ENCODE results near the gene EFNA2. TPM values are rescaled to one million over a fixed set of nuclear protein-coding genes. Genes with fewer than 3 reads are reported as not detected.

The EFNA2 gene
- total RNA-seq, 1 experiment from 2014 or later = not detected

DNA sequence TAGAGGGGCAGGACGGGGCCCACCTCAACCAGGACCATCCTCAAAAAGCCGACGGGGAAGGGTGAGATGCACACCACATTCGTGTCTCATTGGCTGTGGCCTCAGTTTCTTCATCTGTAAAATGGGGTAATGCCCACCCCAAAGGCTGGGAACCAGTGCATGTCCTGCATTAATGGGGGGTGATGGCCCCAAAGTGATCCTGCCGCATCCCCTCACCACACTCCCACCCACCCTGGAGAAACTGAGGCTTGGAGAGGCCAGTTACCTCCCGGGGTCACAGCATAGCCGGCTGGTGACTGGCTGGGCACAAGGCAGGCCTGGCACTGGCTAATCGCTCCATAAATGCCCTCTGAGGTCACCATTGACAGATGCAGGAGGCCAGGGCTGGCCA, 37.9 kb upstream of the EFNA2 start:
- H3K27ac ChIP-seq (ENCODE audit: low read length) = peak overlapping the region; percentile 89; the same call in 1 of the 2 replicates
- peaks cover 2% of the 10 kb centered on the region; the same call in 1 of the 2 replicates for H3K36me3 ChIP-seq (ENCODE audit: insufficient read depth, low read length)
- H2AFZ ChIP-seq (ENCODE audit: low read length) = no peak overlapping the region
- H3K4me1 ChIP-seq (ENCODE audit: low read length) = peaks cover 57% of the 10 kb centered on the region
- no peak for DNase-seq
- H3K27me3 ChIP-seq (ENCODE audit: low read length) = no peaks in the 10 kb centered on the region
- peak overlapping the region; percentile 89 for H3K9ac ChIP-seq (ENCODE audit: low read length)
- H3K4me2 ChIP-seq (ENCODE audit: low read depth, low read length, poor library complexity, severe bottlenecking) = peak overlapping the region; percentile 80
- peaks cover 6% of the 10 kb centered on the region; the same call in 1 of the 2 replicates for H4K20me1 ChIP-seq (ENCODE audit: insufficient read depth, low read depth, low read length)
- peaks cover 26% of the 10 kb centered on the region for H3K79me2 ChIP-seq (ENCODE audit: low read length)
- no peaks in the 10 kb centered on the region for H3K9me3 ChIP-seq (ENCODE audit: low read length)
- peak overlapping the region; percentile 86; the same call in 1 of the 2 replicates for H3K4me3 ChIP-seq (ENCODE audit: low read length)
- H3K9me2 ChIP-seq (replicated peaks; ENCODE audit: insufficient read depth, low read length) = no peaks in the 10 kb centered on the region

DNA sequence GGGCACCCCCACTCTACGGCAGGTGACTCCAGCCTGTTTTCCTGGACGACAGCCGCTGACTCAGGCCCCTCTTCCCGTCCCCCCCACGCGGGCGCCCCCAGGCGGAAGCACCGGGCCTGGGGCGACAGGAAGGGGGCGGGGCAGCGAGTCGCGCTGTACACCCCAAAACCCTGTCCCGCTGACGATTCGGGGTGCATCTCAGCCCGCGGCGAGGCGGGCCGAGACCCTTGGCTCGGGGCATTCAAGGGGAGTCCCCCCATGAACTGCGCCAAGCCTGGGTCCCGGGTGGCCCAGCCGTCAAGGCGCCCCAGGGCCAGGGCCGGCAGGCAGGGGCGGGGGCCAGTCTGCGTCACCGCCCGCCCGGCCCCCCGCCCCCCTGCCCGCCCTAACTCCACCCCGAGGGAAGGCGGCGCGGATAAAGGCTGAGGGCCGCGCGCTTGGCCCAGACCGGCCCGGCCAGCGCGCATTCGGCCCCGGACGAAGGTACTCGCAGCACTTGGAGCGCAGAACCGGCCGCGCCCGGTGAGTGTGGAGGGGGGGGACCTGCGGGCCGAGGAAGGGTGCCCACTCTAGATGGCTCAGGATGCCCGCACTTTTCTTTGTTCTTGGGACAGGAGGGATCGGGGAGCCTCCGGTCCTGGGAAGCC, 37.4 kb upstream of the EFNA2 start, which contains the start of gene MIDN:
TSS of gene MIDN (plus strand) at position 445 of the 647 bp plus-strand sequence. CDS start 1,714 bp downstream, outside the sequence.
- peaks cover 8% of the 10 kb centered on the region; the same call in 1 of the 2 replicates for H4K20me1 ChIP-seq (ENCODE audit: insufficient read depth, low read depth, low read length)
- H2AFZ ChIP-seq (ENCODE audit: low read length) = no peak within 1 kb of the TSS
- H3K79me2 ChIP-seq (ENCODE audit: low read length) = peaks cover 23% of the 10 kb centered on the region
- DNase-seq = peak; percentile 92
- H3K9me3 ChIP-seq (ENCODE audit: low read length) = no peaks in the 10 kb centered on the region
- H3K27me3 ChIP-seq (ENCODE audit: low read length) = no peaks in the 10 kb centered on the region
- peak within 1 kb of the TSS; percentile 86 for H3K4me3 ChIP-seq (ENCODE audit: low read length)
- peaks cover 4% of the 10 kb centered on the region for H3K36me3 ChIP-seq (ENCODE audit: insufficient read depth, low read length)
- peak within 1 kb of the TSS; percentile 80 for H3K4me2 ChIP-seq (ENCODE audit: low read depth, low read length, poor library complexity, severe bottlenecking)
- no peaks in the 10 kb centered on the region for H3K9me2 ChIP-seq (replicated peaks; ENCODE audit: insufficient read depth, low read length)
- H3K4me1 ChIP-seq (ENCODE audit: low read length) = peaks cover 57% of the 10 kb centered on the region
- H3K27ac ChIP-seq (ENCODE audit: low read length) = peak within 1 kb of the TSS; percentile 89
- peak within 1 kb of the TSS; percentile 89 for H3K9ac ChIP-seq (ENCODE audit: low read length)

DNA sequence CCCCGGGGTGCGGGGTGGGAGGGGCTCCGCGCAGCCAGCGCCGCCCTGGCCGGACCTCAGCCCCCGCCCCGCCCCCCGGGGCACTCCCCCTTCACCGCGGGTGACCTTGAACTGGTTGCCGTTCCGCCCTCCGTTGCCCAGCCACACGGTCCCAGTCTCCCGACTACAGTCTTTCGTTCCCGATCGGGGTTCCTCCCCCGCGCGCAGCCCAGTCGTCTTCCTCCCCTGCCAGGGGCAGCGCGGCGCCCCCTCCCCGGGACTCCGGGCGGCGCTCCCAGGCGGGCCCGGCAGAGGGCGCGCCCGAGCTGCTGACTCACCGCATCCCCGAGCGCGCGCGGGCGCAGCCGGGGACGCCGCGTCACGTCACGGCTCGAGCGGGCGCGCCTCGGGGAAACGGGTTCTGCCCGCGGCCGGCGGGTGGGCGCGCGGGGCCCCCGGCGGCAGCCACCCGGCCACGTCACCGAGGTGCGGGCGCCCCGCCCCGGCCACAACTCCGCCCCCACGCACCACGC, 36.8 kb upstream of the EFNA2 start:
- H3K4me3 ChIP-seq (ENCODE audit: low read length) = peak overlapping the region; percentile 86
- DNase-seq = peak; percentile 89
- peaks cover 12% of the 10 kb centered on the region; the same call in 1 of the 2 replicates for H4K20me1 ChIP-seq (ENCODE audit: insufficient read depth, low read depth, low read length)
- H2AFZ ChIP-seq (ENCODE audit: low read length) = no peak overlapping the region
- H3K27me3 ChIP-seq (ENCODE audit: low read length) = no peaks in the 10 kb centered on the region
- peak overlapping the region; percentile 89 for H3K9ac ChIP-seq (ENCODE audit: low read length)
- peaks cover 26% of the 10 kb centered on the region for H3K79me2 ChIP-seq (ENCODE audit: low read length)
- H3K27ac ChIP-seq (ENCODE audit: low read length) = peak overlapping the region; percentile 89
- peaks cover 10% of the 10 kb centered on the region for H3K36me3 ChIP-seq (ENCODE audit: insufficient read depth, low read length)
- no peaks in the 10 kb centered on the region for H3K9me2 ChIP-seq (replicated peaks; ENCODE audit: insufficient read depth, low read length)
- H3K9me3 ChIP-seq (ENCODE audit: low read length) = no peaks in the 10 kb centered on the region
- H3K4me1 ChIP-seq (ENCODE audit: low read length) = peaks cover 57% of the 10 kb centered on the region
- H3K4me2 ChIP-seq (ENCODE audit: low read depth, low read length, poor library complexity, severe bottlenecking) = peak overlapping the region; percentile 80

DNA sequence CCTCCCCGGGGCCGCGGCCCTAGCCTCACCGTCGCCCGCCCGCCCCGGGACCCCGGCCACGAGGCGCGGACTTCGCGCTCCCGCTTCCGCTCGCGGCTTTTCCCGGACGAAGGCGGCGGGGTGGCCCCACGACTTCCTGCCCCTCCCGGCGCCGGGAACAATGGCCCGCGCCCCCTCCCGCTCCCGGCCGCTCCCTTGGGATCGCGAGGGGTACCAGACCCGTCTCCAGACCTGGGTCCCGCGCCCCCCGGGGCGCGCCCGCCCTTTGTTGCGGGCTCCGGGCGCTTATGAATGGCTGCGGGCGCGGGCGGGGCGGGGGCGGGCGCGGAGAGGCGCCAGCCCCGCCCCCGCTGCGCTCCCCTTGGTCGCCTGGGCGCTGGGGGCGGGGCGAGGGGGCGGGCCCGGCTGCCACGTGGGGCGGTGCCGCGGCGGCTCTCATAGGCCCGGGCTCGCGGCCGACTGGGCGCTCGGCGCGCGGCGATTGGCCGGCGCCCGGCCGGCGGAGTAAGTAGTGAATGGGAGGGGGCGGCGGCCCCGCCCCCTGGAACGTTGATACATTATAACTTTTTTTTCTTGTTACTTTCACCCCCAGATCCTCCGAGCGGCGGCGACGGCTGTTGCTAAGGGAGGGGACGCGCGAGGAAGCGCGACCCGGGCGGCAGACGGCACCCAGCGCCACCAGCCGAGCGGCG, 36.2 kb upstream of the EFNA2 start:
- H2AFZ ChIP-seq (ENCODE audit: low read length) = no peak overlapping the region
- H3K36me3 ChIP-seq (ENCODE audit: insufficient read depth, low read length) = peaks cover 14% of the 10 kb centered on the region
- H3K27me3 ChIP-seq (ENCODE audit: low read length) = no peaks in the 10 kb centered on the region
- peaks cover 26% of the 10 kb centered on the region for H3K79me2 ChIP-seq (ENCODE audit: low read length)
- H3K4me3 ChIP-seq (ENCODE audit: low read length) = peak overlapping the region; percentile 92
- H3K9me2 ChIP-seq (replicated peaks; ENCODE audit: insufficient read depth, low read length) = no peaks in the 10 kb centered on the region
- peaks cover 58% of the 10 kb centered on the region for H3K4me1 ChIP-seq (ENCODE audit: low read length)
- H3K9ac ChIP-seq (ENCODE audit: low read length) = peak overlapping the region; percentile 99
- H3K4me2 ChIP-seq (ENCODE audit: low read depth, low read length, poor library complexity, severe bottlenecking) = peak overlapping the region; percentile 95
- DNase-seq = peak; percentile 97
- peaks cover 15% of the 10 kb centered on the region for H4K20me1 ChIP-seq (ENCODE audit: insufficient read depth, low read depth, low read length)
- no peaks in the 10 kb centered on the region for H3K9me3 ChIP-seq (ENCODE audit: low read length)
- peak overlapping the region; percentile 97 for H3K27ac ChIP-seq (ENCODE audit: low read length)

DNA sequence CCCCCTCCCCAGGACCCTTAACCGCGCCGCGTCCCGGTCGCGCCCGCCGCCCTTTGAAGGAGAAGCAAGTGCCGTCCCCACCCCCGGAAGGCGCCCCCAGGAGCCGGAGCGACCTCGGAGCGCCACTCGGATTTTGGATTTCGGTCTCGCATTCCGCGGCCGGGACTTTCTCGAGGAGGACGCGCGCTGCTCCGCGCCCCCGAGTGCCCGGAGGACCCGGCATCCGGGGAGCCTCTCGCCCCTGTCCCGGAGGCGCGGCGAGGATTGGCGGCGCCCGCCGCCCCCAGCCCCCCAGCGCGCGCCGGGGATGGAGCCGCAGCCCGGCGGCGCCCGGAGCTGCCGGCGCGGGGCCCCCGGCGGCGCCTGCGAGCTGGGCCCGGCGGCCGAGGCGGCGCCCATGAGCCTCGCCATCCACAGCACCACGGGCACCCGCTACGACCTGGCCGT, 35.7 kb upstream of the EFNA2 start:
- H2AFZ ChIP-seq (ENCODE audit: low read length) = no peak overlapping the region
- H3K9ac ChIP-seq (ENCODE audit: low read length) = peak overlapping the region; percentile 99
- H3K9me3 ChIP-seq (ENCODE audit: low read length) = no peaks in the 10 kb centered on the region
- peak overlapping the region; percentile 97 for H3K27ac ChIP-seq (ENCODE audit: low read length)
- no peaks in the 10 kb centered on the region for H3K27me3 ChIP-seq (ENCODE audit: low read length)
- peak overlapping the region; percentile 95 for H3K4me2 ChIP-seq (ENCODE audit: low read depth, low read length, poor library complexity, severe bottlenecking)
- peak overlapping the region; percentile 92 for H3K4me3 ChIP-seq (ENCODE audit: low read length)
- H4K20me1 ChIP-seq (ENCODE audit: insufficient read depth, low read depth, low read length) = peaks cover 20% of the 10 kb centered on the region
- H3K36me3 ChIP-seq (ENCODE audit: insufficient read depth, low read length) = peaks cover 20% of the 10 kb centered on the region
- peaks cover 58% of the 10 kb centered on the region for H3K4me1 ChIP-seq (ENCODE audit: low read length)
- no peaks in the 10 kb centered on the region for H3K9me2 ChIP-seq (replicated peaks; ENCODE audit: insufficient read depth, low read length)
- DNase-seq = no peak
- H3K79me2 ChIP-seq (ENCODE audit: low read length) = peaks cover 26% of the 10 kb centered on the region

DNA sequence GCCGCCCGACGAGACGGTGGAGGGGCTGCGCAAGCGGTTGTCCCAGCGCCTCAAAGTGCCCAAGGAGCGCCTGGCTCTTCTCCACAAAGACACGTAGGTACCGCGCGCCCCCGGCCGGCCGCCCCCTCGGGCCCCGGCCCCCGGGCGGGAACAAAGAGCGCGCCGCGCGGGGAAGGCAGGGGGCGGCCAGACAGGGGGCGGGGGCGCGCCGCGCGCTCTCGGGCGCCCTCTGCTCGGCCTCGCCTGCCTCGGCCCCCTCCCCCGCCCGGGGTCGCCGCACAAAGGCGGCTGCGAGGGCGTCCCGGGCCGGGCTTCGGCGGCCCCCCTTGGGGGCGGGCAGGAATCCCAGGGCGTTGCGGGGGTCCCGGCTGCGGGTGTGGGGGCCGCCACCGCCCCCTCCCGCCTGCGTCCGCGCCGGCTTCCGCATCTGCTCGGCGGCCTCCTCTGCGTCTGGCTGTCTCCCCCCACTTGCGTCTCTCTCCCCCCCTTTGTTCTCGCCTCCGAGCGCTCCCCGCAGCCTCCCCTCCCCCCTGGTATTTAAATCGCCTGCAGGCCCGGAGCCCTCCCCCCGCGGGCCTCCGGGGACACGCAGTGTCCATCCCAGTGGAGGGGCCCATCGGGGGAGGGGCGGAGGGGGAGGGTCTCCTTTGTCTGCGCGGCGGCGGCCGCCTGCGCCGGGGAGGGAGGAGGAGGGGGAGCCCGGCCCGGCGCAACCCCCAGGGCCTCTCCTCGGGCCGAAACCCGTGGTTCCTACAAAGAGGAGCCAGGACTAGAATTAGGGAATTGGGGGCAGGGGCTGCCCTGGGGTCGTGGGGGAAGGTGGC, 35.0 kb upstream of the EFNA2 start:
- Histone ChIP-seq H3K4me3 (ENCODE audit: low read length) (peak overlapping the region; percentile 92), H4K20me1 (ENCODE audit: insufficient read depth, low read depth, low read length) (peaks cover 26% of the 10 kb centered on the region), H3K9ac (ENCODE audit: low read length) (peak overlapping the region; percentile 99), H2AFZ (ENCODE audit: low read length) (no peak overlapping the region), H3K4me1 (ENCODE audit: low read length) (peaks cover 58% of the 10 kb centered on the region), H3K4me2 (ENCODE audit: low read depth, low read length, poor library complexity, severe bottlenecking) (peak overlapping the region; percentile 95), H3K36me3 (ENCODE audit: insufficient read depth, low read length) (peaks cover 25% of the 10 kb centered on the region), H3K9me2 (replicated peaks; ENCODE audit: insufficient read depth, low read length) (no peaks in the 10 kb centered on the region), H3K27me3 (ENCODE audit: low read length) (no peaks in the 10 kb centered on the region), H3K27ac (ENCODE audit: low read length) (peak overlapping the region; percentile 97), H3K79me2 (ENCODE audit: low read length) (peaks cover 26% of the 10 kb centered on the region), H3K9me3 (ENCODE audit: low read length) (no peaks in the 10 kb centered on the region)
- DNase-seq = peak; percentile 87

DNA sequence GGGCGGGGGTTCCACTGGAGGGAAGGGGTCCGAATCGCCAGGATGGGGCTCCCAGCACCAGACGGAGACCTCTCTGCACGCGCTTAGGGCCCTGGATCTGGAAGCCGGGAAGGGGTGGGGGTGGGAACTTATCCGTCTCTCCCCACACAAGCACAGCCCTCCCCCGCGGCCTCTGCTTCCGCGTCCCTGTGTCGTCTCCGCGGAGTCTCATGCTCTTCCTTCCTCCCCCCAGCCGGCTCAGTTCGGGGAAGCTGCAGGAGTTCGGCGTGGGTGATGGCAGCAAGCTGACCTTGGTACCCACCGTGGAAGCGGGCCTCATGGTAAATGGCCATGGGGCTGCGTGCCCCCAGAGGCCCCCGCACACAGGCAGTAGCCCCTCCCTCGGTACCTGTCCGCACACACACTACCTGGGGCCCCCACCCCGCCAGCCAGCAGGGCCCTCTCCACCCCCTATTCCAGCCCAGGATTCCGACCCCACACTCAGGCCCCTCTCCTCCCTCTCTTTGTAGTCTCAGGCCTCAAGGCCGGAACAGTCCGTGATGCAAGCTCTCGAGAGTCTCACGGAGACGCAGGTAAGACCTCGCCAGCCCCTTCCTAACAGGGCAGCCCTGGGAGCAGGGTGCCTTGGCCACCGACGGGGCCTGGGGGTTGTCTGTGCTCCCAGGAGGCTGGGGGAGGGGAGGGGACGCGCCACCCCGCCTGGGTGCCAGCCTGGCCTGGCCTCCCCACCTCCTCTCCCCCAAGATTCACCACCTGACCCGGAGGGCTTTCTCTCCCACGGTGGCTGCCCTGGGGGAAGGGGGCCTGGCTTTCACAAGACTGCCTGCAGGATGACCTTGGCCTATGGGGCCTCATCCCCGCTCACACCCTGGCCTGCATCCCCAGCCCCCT, 34.1 kb upstream of the EFNA2 start:
- peak overlapping the region; percentile 92 for H3K4me3 ChIP-seq (ENCODE audit: low read length)
- H2AFZ ChIP-seq (ENCODE audit: low read length) = no peak overlapping the region
- DNase-seq = peak; percentile 83
- peak overlapping the region; percentile 95 for H3K4me2 ChIP-seq (ENCODE audit: low read depth, low read length, poor library complexity, severe bottlenecking)
- H3K27ac ChIP-seq (ENCODE audit: low read length) = peak overlapping the region; percentile 97
- H3K9ac ChIP-seq (ENCODE audit: low read length) = peak overlapping the region; percentile 99
- H4K20me1 ChIP-seq (ENCODE audit: insufficient read depth, low read depth, low read length) = peaks cover 28% of the 10 kb centered on the region
- H3K27me3 ChIP-seq (ENCODE audit: low read length) = no peaks in the 10 kb centered on the region
- H3K4me1 ChIP-seq (ENCODE audit: low read length) = peaks cover 59% of the 10 kb centered on the region
- peaks cover 25% of the 10 kb centered on the region for H3K36me3 ChIP-seq (ENCODE audit: insufficient read depth, low read length)
- H3K9me3 ChIP-seq (ENCODE audit: low read length) = no peaks in the 10 kb centered on the region
- H3K79me2 ChIP-seq (ENCODE audit: low read length) = peaks cover 26% of the 10 kb centered on the region
- H3K9me2 ChIP-seq (replicated peaks; ENCODE audit: insufficient read depth, low read length) = no peaks in the 10 kb centered on the region

Measured in Karpas-422 (cell line).